MG63 (cell line): Measurements from ENCODE around the gene TMEM52. TPM values are rescaled to one million over a fixed set of nuclear protein-coding genes. Genes with fewer than 3 reads are reported as not detected.
A peak's percentile ranks its signal among the peaks of the same experiment; 100 is the strongest.
"Not testable (repeated sequence)": the region's sequence is repeated elsewhere in the genome, so short reads cannot be mapped to it uniquely, and the experiment has no call there.

ENCODE experiments used
- DNase-seq: peaks from one replicate; pipeline ENCODE4 v3.0.0-alpha.2; 2020
- H3K27me3 ChIP-seq: fragments of 250-450 bp; sonication (Bioruptor Pico); 2 replicates; pipeline ENCODE4 v1.5.1; 2020; ENCODE audit warnings: mild to moderate bottlenecking, moderate library complexity
- H3K36me3 ChIP-seq: fragments of 250-450 bp; sonication (Bioruptor Pico); 2 replicates; pipeline ENCODE4 v1.5.1; 2020; ENCODE audit warnings: mild to moderate bottlenecking, moderate library complexity
- H3K4me3 ChIP-seq: fragments of 250-450 bp; sonication (Bioruptor Pico); 2 replicates; pipeline ENCODE4 v1.5.1; 2020; ENCODE audit warnings: mild to moderate bottlenecking, moderate library complexity
- H3K9me3 ChIP-seq: fragments of 250-450 bp; sonication (Bioruptor Pico); 2 replicates; pipeline ENCODE4 v1.5.1; 2020; ENCODE audit warnings: mild to moderate bottlenecking, moderate library complexity
- total RNA-seq: library from RNA; depleted of rRNA; stranded (reverse); fragments of >200 nt; shearing (Covaris generic); gene quantifications from 2 replicates; pipeline ENCODE4 v1.2.3, GENCODE V29; 2014; ENCODE audit warnings: low replicate concordance

Gene TMEM52
- total RNA-seq, 1 experiment from 2014 or later, result not detected

DNA sequence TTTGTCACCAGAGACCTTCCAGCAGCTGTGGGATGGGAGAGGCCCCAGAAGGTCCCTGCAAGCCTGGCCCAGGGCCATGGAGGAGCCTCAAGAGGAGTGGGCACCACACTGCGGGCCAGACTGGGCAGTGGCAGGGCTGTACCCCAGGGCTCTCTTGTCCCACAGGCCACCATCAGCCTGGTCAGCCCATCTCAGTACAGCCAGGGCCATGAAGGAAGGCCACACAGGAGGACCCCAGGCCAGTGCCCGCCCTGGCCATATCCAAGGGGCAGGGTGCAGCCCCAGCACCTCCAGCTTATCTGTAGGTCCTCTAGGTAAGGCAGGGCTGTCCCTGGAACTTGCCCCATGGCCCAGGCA lies 25.1 kb downstream of the TMEM52 start:
- Histone ChIP-seq H3K27me3 (no peaks in the 10 kb centered on the region), H3K4me3 (no peak overlapping the region), H3K9me3 (no peaks in the 10 kb centered on the region), H3K36me3 (no peaks in the 10 kb centered on the region)
- DNase-seq, result no peak

- no peaks in the 10 kb centered on the region for H3K27me3 ChIP-seq
- no peak for DNase-seq
- no peaks in the 10 kb centered on the region for H3K9me3 ChIP-seq
- no peak overlapping the region for H3K4me3 ChIP-seq
- no peaks in the 10 kb centered on the region for H3K36me3 ChIP-seq
Measured at GRCh38 chr1:1893291-1893985, 25.6 kb downstream of the TMEM52 start.

- no peaks in the 10 kb centered on the region for H3K27me3 ChIP-seq
- no peaks in the 10 kb centered on the region for H3K9me3 ChIP-seq
- peaks cover 3% of the 10 kb centered on the region for H3K36me3 ChIP-seq
- no peak for DNase-seq
- H3K4me3 ChIP-seq, result no peak overlapping the region
Measured at GRCh38 chr1:1892763-1893120, 26.3 kb downstream of the TMEM52 start.

- Histone ChIP-seq H3K36me3 (peaks cover 6% of the 10 kb centered on the region), H3K4me3 (peak overlapping the region; percentile 70), H3K27me3 (no peaks in the 10 kb centered on the region), H3K9me3 (no peaks in the 10 kb centered on the region)
- DNase-seq, result no peak
Measured at GRCh38 chr1:1892079-1892762, 26.9 kb downstream of the TMEM52 start.

GRCh38 chr1:1891349-1892078 lies 27.6 kb downstream of the TMEM52 start:
- peak; percentile 78 for DNase-seq
- peak overlapping the region; percentile 70 for H3K4me3 ChIP-seq

GRCh38 chr1:1890506-1891348 lies 28.4 kb downstream of the TMEM52 start, which contains the start of gene GNB1:
TSS of gene GNB1 (minus strand) at chr1:1891087. CDS start at chr1:1825453, 65,634 bp downstream.
- no peaks in the 10 kb centered on the region for H3K27me3 ChIP-seq
- peak within 1 kb of the TSS; percentile 70 for H3K4me3 ChIP-seq
- peaks cover 6% of the 10 kb centered on the region for H3K36me3 ChIP-seq
- peak; percentile 84 for DNase-seq
- H3K9me3 ChIP-seq, result no peaks in the 10 kb centered on the region

More at GRCh38 chr1:1891349-1892078, 27.6 kb downstream of the TMEM52 start:
- Histone ChIP-seq H3K36me3 (peaks cover 6% of the 10 kb centered on the region), H3K9me3 (no peaks in the 10 kb centered on the region), H3K27me3 (no peaks in the 10 kb centered on the region)

DNA sequence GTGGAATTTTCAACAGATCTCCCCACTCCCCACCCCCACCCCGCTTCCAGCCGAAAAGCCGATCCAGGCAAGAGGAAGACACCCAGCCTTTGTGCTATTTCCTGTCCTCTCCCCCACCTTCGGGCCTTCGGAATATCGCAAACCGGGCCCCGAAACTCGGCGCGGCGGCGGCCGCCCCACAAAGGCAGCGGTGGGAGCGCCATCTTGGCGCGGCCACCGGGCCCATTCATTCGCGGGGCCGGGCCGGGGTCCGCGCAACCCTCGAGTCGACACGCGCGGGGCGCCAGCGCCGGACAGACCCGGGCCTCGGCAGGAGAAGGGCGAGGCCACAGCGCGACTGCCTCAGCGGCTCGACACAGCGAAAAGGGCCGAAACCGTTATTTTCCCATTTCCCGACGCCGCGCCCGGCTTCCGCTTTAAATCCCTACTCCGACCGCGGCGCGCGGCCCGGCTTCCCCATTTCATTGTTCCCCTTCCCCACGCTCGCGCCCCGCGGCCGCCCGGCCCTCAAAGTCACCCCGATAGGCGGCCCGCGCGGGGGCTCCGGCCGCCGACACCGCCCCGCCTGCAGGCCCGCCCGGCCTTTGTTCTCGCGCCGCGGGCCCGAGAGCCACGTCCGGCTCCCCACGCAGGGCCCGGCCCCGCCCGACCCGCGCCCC lies 29.1 kb downstream of the TMEM52 start:
- peaks cover 8% of the 10 kb centered on the region for H3K36me3 ChIP-seq
- peak overlapping the region; percentile 67 for H3K4me3 ChIP-seq
- no peaks in the 10 kb centered on the region for H3K27me3 ChIP-seq
- DNase-seq, result peak; percentile 47
- no peaks in the 10 kb centered on the region for H3K9me3 ChIP-seq

- no peaks in the 10 kb centered on the region for H3K27me3 ChIP-seq
- no peaks in the 10 kb centered on the region for H3K9me3 ChIP-seq
- peak overlapping the region; percentile 67 for H3K4me3 ChIP-seq
- no peak for DNase-seq
- peaks cover 11% of the 10 kb centered on the region for H3K36me3 ChIP-seq
Measured at GRCh38 chr1:1889090-1889750, 29.9 kb downstream of the TMEM52 start.

DNA sequence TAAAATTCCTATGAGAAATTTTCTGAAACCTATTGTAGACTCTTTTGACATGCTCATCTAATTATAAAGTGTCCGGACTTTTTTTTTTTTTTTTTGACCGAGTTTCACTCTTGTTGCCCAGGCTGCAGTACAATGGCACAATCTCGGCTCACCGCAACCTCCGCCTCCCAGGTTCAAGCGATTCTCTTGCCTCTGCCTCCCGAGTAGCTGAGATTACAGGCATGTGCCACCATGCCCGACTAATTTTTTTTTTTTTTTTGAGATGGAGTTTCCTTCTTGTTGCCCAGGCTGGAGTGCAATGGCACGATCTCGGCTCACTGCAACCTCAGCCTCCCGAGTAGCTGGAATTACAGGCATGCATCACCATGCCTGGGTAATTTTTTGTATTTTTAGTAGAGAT lies 35.2 kb downstream of the TMEM52 start:
- H3K27me3 ChIP-seq, H3K4me3 ChIP-seq, H3K9me3 ChIP-seq, DNase-seq: not testable (repeated sequence)
- H3K36me3 ChIP-seq, result peaks cover 18% of the 10 kb centered on the region

DNA sequence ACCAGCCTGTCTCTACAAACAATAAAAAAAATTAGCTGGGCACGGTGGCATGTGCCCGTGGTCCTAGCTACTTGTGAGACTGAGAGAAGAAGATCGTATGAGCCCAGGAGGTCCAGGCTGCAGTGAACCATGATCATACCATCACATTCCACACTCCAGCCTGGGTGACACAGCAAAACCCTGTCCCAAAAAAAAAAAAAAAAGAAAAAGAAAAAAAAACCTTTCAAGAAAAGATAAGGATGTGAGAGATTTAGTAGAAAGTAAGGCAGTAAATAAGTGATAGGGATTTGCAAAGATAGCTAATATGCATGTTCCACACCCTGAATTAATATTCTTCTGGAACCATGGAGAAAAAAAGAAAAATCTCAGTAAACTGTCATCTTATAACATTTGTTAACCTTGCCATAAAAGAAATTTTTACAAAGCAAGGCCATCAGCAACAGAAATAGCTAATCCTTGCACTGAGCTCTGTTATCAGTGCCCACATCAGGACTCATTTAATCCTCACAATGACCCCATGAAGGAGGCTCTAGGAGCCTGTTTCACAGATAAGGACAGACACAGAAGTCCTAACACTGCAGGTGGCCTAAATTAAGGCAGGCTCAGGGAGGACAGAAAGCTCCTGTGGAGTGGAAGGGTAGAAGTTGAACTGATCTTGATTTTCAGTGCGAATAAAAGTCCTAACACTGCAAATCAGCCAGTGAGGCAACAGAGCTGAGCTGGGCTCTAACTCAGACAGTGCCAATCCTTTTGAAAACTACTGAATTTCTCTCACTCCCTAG lies 35.8 kb downstream of the TMEM52 start:
- DNase-seq, result no peak
- Histone ChIP-seq H3K4me3 (no peak overlapping the region), H3K36me3 (peaks cover 18% of the 10 kb centered on the region)

GRCh38 chr1:1881727-1882126 lies 37.4 kb downstream of the TMEM52 start:
- H3K9me3 ChIP-seq, result no peaks in the 10 kb centered on the region
- DNase-seq, result no peak
- no peak overlapping the region for H3K4me3 ChIP-seq
- H3K27me3 ChIP-seq, result no peaks in the 10 kb centered on the region
- H3K36me3 ChIP-seq, result peaks cover 22% of the 10 kb centered on the region

More for the DNA sequence above, 35.8 kb downstream of the TMEM52 start:
- H3K9me3 ChIP-seq, result no peaks in the 10 kb centered on the region
- no peaks in the 10 kb centered on the region for H3K27me3 ChIP-seq

DNA sequence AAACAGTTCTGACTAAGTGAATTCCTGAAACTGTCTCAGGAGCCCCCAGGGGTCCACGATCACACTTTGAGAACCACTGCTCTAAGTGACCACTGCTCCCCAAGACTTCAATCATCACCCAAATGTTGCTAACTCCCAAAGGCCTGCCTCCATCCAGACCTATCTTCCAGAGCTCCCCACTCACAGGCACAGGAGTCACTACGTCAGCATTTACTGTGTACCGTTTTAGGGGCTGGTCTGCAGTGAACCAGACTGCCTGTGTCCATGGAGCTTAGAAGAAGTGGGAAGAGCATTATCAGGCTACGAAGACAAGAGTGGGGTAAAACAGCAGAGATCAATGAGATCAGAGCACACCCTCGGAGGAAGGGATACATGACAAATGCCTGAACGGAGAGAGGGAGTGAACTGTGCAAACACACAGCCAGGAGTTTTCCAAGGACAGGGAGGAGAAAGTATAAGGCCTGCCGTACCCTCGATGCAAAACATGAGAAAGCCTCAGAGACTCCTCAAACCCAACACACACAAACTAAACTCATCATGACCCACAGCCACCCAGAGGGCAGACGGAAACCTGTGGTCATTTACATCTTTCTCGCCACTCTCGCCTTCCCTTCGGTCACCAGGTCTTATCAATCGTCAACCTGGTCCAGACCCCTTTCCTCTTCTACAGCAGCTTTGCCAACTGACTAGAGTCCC lies 38.3 kb downstream of the TMEM52 start:
- H3K4me3 ChIP-seq, result no peak overlapping the region
- no peaks in the 10 kb centered on the region for H3K9me3 ChIP-seq
- H3K36me3 ChIP-seq, result peaks cover 31% of the 10 kb centered on the region
- no peaks in the 10 kb centered on the region for H3K27me3 ChIP-seq
- DNase-seq, result no peak

- no peak for DNase-seq
- Histone ChIP-seq H3K36me3 (peaks cover 35% of the 10 kb centered on the region), H3K9me3 (no peaks in the 10 kb centered on the region)
Measured at GRCh38 chr1:1879942-1880341, 39.1 kb downstream of the TMEM52 start.

DNA sequence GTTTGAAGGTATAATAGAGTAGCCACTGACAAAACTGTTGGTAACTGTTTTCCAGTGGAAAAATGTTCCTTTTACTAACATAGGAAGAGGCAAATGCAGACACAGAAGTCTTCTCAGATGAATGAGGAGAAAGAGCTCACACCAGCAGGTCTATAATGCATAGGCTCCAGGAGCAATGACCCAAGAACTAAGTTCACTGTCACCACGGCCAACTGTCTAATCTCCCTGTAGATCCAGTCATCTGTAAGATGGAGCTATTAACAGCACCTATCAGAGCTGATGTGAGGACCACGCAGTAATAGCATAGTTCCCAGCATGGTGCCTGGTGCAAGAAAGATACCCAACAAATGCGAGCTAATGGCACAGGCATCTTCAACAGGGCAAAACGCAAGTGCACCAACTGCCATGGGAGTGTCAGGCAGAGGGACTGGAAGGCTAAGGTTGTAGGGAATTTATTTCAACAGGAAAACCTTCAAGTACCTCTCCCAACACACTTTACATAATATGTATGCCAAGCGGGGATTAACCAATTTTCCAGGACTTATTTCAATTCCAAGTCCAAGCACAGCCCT lies 41.1 kb downstream of the TMEM52 start:
- peaks cover 46% of the 10 kb centered on the region for H3K36me3 ChIP-seq
- H3K27me3 ChIP-seq, result no peaks in the 10 kb centered on the region
- H3K9me3 ChIP-seq, result no peaks in the 10 kb centered on the region
- no peak overlapping the region for H3K4me3 ChIP-seq
- DNase-seq, result no peak

More at GRCh38 chr1:1879942-1880341, 39.1 kb downstream of the TMEM52 start:
- Histone ChIP-seq H3K4me3 (no peak overlapping the region), H3K27me3 (no peaks in the 10 kb centered on the region)
